AG09319 (cell line): ENCODE measurements around the gene PRG2.

ENCODE experiments used
- DNase-seq: peaks from one replicate; pipeline ENCODE4 v3.0.0-alpha.2; 2010; ENCODE audit warnings: low read depth; ENCODE audit errors: extremely low read depth
- TF ChIP-seq, protein P1 (sequence below): IDR thresholded peaks from 2 replicates; pipeline ENCODE4 v1.5.1; 2011; ENCODE audit warnings: low read depth, mild to moderate bottlenecking, inconsistent platforms, low read length, moderate library complexity

PRG2 gene

DNA sequence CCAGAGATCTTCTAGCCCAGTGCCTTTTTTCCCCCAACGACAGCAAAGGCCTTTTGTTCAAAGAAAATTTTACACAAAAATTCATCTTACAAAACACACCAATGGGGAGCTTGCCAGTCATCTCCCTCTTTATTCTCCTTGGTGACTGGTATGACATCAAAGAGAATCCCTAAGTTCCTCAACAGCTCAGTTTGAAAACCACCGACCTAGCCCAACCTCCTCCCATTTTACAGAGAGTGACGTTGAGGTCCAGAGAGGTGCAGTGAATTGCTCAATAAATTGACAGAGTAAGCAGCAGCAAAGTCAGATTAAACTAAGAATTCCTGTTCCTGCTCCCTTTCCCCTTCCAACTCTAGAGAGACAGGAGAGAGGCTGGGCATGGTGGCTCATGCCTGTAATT is 28.7 kb upstream of the PRG2 start:
- TF ChIP-seq, protein P1, sequence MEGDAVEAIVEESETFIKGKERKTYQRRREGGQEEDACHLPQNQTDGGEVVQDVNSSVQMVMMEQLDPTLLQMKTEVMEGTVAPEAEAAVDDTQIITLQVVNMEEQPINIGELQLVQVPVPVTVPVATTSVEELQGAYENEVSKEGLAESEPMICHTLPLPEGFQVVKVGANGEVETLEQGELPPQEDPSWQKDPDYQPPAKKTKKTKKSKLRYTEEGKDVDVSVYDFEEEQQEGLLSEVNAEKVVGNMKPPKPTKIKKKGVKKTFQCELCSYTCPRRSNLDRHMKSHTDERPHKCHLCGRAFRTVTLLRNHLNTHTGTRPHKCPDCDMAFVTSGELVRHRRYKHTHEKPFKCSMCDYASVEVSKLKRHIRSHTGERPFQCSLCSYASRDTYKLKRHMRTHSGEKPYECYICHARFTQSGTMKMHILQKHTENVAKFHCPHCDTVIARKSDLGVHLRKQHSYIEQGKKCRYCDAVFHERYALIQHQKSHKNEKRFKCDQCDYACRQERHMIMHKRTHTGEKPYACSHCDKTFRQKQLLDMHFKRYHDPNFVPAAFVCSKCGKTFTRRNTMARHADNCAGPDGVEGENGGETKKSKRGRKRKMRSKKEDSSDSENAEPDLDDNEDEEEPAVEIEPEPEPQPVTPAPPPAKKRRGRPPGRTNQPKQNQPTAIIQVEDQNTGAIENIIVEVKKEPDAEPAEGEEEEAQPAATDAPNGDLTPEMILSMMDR: no peak
- no peak for DNase-seq

GRCh38 chr11:57418131-57418530 is 27.7 kb upstream of the PRG2 start:
- TF ChIP-seq, protein P1: no peak
- no peak for DNase-seq

- no peak for DNase-seq
- TF ChIP-seq, protein P1: no peak
Observed at GRCh38 chr11:57417056-57417455, 26.6 kb upstream of the PRG2 start.

GRCh38 chr11:57416436-57416835 is 26.0 kb upstream of the PRG2 start:
- no peak for DNase-seq
- TF ChIP-seq, protein P1: no peak

- DNase-seq: no peak
Observed at GRCh38 chr11:57414612-57415212, 24.3 kb upstream of the PRG2 start.

GRCh38 chr11:57413681-57414080 is 23.2 kb upstream of the PRG2 start:
- no peak for DNase-seq
- TF ChIP-seq, protein P1: no peak

More at GRCh38 chr11:57414612-57415212, 24.3 kb upstream of the PRG2 start:
- TF ChIP-seq, protein P1: no peak

- peak; percentile 75 for DNase-seq
- TF ChIP-seq, protein P1: no peak
Observed at GRCh38 chr11:57410287-57410686, 19.8 kb upstream of the PRG2 start.
